Measurements from ENCODE around the gene KRTCAP3.

The KRTCAP3 gene

GRCh38 chr2:27493948-27494283 lies 51.7 kb downstream of the KRTCAP3 start:
- H3K9me3 ChIP-seq (ENCODE audit: control insufficient read depth, low read depth, low read length), result no peaks in the 10 kb centered on the region
- peaks cover 8% of the 10 kb centered on the region for H3K4me1 ChIP-seq (ENCODE audit: control insufficient read depth, low read depth, low read length)
- no peak overlapping the region for H3K9ac ChIP-seq (ENCODE audit: low read length)
- H3K4me3 ChIP-seq (ENCODE audit: low read length), result peak overlapping the region; percentile 76
- no peaks in the 10 kb centered on the region for H3K36me3 ChIP-seq (ENCODE audit: control insufficient read depth, low read depth, low read length)
- no peak overlapping the region for H3K27ac ChIP-seq (ENCODE audit: low read length)
- H3K27me3 ChIP-seq (ENCODE audit: control insufficient read depth, insufficient read depth, low read length), result peaks cover 37% of the 10 kb centered on the region

Data from iPS-18a (cell line).